Epithelial cell of proximal tubule (primary cell): ENCODE measurements around the gene TMEM150B. TPM values are rescaled to one million over a fixed set of nuclear protein-coding genes. Genes with fewer than 3 reads are reported as not detected.

Experiments used
- DNase-seq: peaks from one replicate; pipeline ENCODE4 v3.0.0-alpha.2; 2011; ENCODE audit warnings: low read depth
- H3K4me3 ChIP-seq: 2 replicates; pipeline ENCODE4 v1.5.1; 2011; ENCODE audit warnings: low read depth, mild to moderate bottlenecking, low read length
- CTCF ChIP-seq: conservative IDR thresholded peaks from 2 replicates; pipeline ENCODE4 v1.5.1; 2012; ENCODE audit warnings: low read depth, mild to moderate bottlenecking, low read length
- total RNA-seq: library from RNA; depleted of rRNA; stranded (reverse); fragments of >200 nt; gene quantifications from 2 replicates; pipeline ENCODE4 v1.2.3, GENCODE V29; 2015

TMEM150B gene
- total RNA-seq, 1 donor from 2014 or later: not detected

GRCh38 chr19:55315956-55316525 is 9.1 kb downstream of the TMEM150B start:
- TF ChIP-seq CTCF: no peak
- no peak overlapping the region for H3K4me3 ChIP-seq
- DNase-seq: no peak

GRCh38 chr19:55314396-55314795 is 10.7 kb downstream of the TMEM150B start:
- no peak overlapping the region for H3K4me3 ChIP-seq
- no peak for TF ChIP-seq CTCF
- DNase-seq: no peak

GRCh38 chr19:55312621-55313512 is 12.3 kb downstream of the TMEM150B start:
- no peak for TF ChIP-seq CTCF
- no peak for DNase-seq
- H3K4me3 ChIP-seq: no peak overlapping the region

GRCh38 chr19:55311797-55312196 is 13.3 kb downstream of the TMEM150B start:
- no peak for TF ChIP-seq CTCF
- no peak overlapping the region for H3K4me3 ChIP-seq
- no peak for DNase-seq

GRCh38 chr19:55311397-55311796 is 13.7 kb downstream of the TMEM150B start:
- DNase-seq: no peak
- H3K4me3 ChIP-seq: no peak overlapping the region
- no peak for TF ChIP-seq CTCF

GRCh38 chr19:55310498-55310897 is 14.6 kb downstream of the TMEM150B start:
- no peak for TF ChIP-seq CTCF
- no peak overlapping the region for H3K4me3 ChIP-seq
- no peak for DNase-seq
